ENCODE data around the gene ITGA1.

Gene ITGA1

GRCh38 chr5:52888363-52888762 lies 100.6 kb downstream of the ITGA1 start:
- H3K36me3 Mint-ChIP-seq (ENCODE audit: insufficient read depth) = no peaks in the 10 kb centered on the region
- H3K9me3 Mint-ChIP-seq = no peaks in the 10 kb centered on the region
- DNase-seq (ENCODE audit: low spot score in 2 of 2) = no peak

GRCh38 chr5:52892242-52892878 lies 104.6 kb downstream of the ITGA1 start:
- no peak overlapping the region for H3K27ac Mint-ChIP-seq (ENCODE audit: low read depth)
- no peak overlapping the region for H3K4me3 Mint-ChIP-seq
- H3K36me3 Mint-ChIP-seq (ENCODE audit: insufficient read depth) = no peaks in the 10 kb centered on the region
- H3K27me3 Mint-ChIP-seq = peaks cover 13% of the 10 kb centered on the region
- no peak for DNase-seq (ENCODE audit: low spot score in 2 of 2)
- H3K4me1 Mint-ChIP-seq = no peaks in the 10 kb centered on the region
- no peak for ATAC-seq (replicated peaks; ENCODE audit: extremely low read depth, poor library complexity, severe bottlenecking)
- no peaks in the 10 kb centered on the region for H3K9me3 Mint-ChIP-seq

More at GRCh38 chr5:52888363-52888762, 100.6 kb downstream of the ITGA1 start:
- H3K4me3 Mint-ChIP-seq = no peak overlapping the region
- no peak for ATAC-seq (replicated peaks; ENCODE audit: extremely low read depth, poor library complexity, severe bottlenecking)
- H3K27me3 Mint-ChIP-seq = no peaks in the 10 kb centered on the region
- no peak overlapping the region for H3K27ac Mint-ChIP-seq (ENCODE audit: low read depth)
- H3K4me1 Mint-ChIP-seq = no peaks in the 10 kb centered on the region

- Mint-ChIP-seq H3K27me3 (peaks cover 13% of the 10 kb centered on the region), H3K9me3 (no peaks in the 10 kb centered on the region), H3K27ac (ENCODE audit: low read depth) (no peak overlapping the region), H3K4me1 (no peaks in the 10 kb centered on the region), H3K4me3 (no peak overlapping the region), H3K36me3 (ENCODE audit: insufficient read depth) (no peaks in the 10 kb centered on the region)
- ATAC-seq (replicated peaks; ENCODE audit: extremely low read depth, poor library complexity, severe bottlenecking) (no peak), DNase-seq (ENCODE audit: low spot score in 2 of 2) (no peak)
These were observed 105.4 kb downstream of the ITGA1 start for GRCh38 chr5:52893105-52893504.

GRCh38 chr5:52893863-52894262 lies 106.1 kb downstream of the ITGA1 start:
- H3K4me1 Mint-ChIP-seq = no peaks in the 10 kb centered on the region
- no peak overlapping the region for H3K27ac Mint-ChIP-seq (ENCODE audit: low read depth)
- DNase-seq (ENCODE audit: low spot score in 2 of 2) (no peak), ATAC-seq (replicated peaks; ENCODE audit: extremely low read depth, poor library complexity, severe bottlenecking) (no peak)
- no peak overlapping the region for H3K4me3 Mint-ChIP-seq
- peaks cover 13% of the 10 kb centered on the region for H3K27me3 Mint-ChIP-seq
- no peaks in the 10 kb centered on the region for H3K36me3 Mint-ChIP-seq (ENCODE audit: insufficient read depth)
- H3K9me3 Mint-ChIP-seq = no peaks in the 10 kb centered on the region

- no peaks in the 10 kb centered on the region for H3K4me1 Mint-ChIP-seq
- no peak overlapping the region for H3K4me3 Mint-ChIP-seq
- no peaks in the 10 kb centered on the region for H3K36me3 Mint-ChIP-seq (ENCODE audit: insufficient read depth)
- no peaks in the 10 kb centered on the region for H3K9me3 Mint-ChIP-seq
- H3K27ac Mint-ChIP-seq (ENCODE audit: low read depth) = no peak overlapping the region
- no peak for ATAC-seq (replicated peaks; ENCODE audit: extremely low read depth, poor library complexity, severe bottlenecking)
- peaks cover 13% of the 10 kb centered on the region for H3K27me3 Mint-ChIP-seq
- no peak for DNase-seq (ENCODE audit: low spot score in 2 of 2)
These were observed 106.7 kb downstream of the ITGA1 start for GRCh38 chr5:52894451-52894850.

GRCh38 chr5:52895075-52895474 lies 107.4 kb downstream of the ITGA1 start:
- Mint-ChIP-seq H3K27me3 (peaks cover 13% of the 10 kb centered on the region), H3K27ac (ENCODE audit: low read depth) (no peak overlapping the region), H3K36me3 (ENCODE audit: insufficient read depth) (no peaks in the 10 kb centered on the region), H3K4me1 (no peaks in the 10 kb centered on the region), H3K4me3 (no peak overlapping the region), H3K9me3 (no peaks in the 10 kb centered on the region)
- ATAC-seq (replicated peaks; ENCODE audit: extremely low read depth, poor library complexity, severe bottlenecking) (no peak), DNase-seq (ENCODE audit: low spot score in 2 of 2) (no peak)

GRCh38 chr5:52895572-52896413 lies 108.1 kb downstream of the ITGA1 start:
- H3K9me3 Mint-ChIP-seq = no peaks in the 10 kb centered on the region
- no peak overlapping the region for H3K4me3 Mint-ChIP-seq
- ATAC-seq (replicated peaks; ENCODE audit: extremely low read depth, poor library complexity, severe bottlenecking) (no peak), DNase-seq (ENCODE audit: low spot score in 2 of 2) (no peak)
- no peaks in the 10 kb centered on the region for H3K4me1 Mint-ChIP-seq
- no peak overlapping the region for H3K27ac Mint-ChIP-seq (ENCODE audit: low read depth)
- no peaks in the 10 kb centered on the region for H3K36me3 Mint-ChIP-seq (ENCODE audit: insufficient read depth)
- peaks cover 13% of the 10 kb centered on the region for H3K27me3 Mint-ChIP-seq

GRCh38 chr5:52896534-52897237 lies 109.0 kb downstream of the ITGA1 start:
- DNase-seq (ENCODE audit: low spot score in 2 of 2) = no peak
- no peak for ATAC-seq (replicated peaks; ENCODE audit: extremely low read depth, poor library complexity, severe bottlenecking)
- Mint-ChIP-seq H3K36me3 (ENCODE audit: insufficient read depth) (no peaks in the 10 kb centered on the region), H3K4me1 (no peaks in the 10 kb centered on the region), H3K4me3 (no peak overlapping the region), H3K27ac (ENCODE audit: low read depth) (no peak overlapping the region), H3K27me3 (peaks cover 13% of the 10 kb centered on the region), H3K9me3 (no peaks in the 10 kb centered on the region)

GRCh38 chr5:52897238-52897614 lies 109.5 kb downstream of the ITGA1 start:
- ATAC-seq (replicated peaks; ENCODE audit: extremely low read depth, poor library complexity, severe bottlenecking) (no peak), DNase-seq (ENCODE audit: low spot score in 2 of 2) (no peak)
- H3K36me3 Mint-ChIP-seq (ENCODE audit: insufficient read depth) = no peaks in the 10 kb centered on the region
- H3K27ac Mint-ChIP-seq (ENCODE audit: low read depth) = no peak overlapping the region
- H3K4me1 Mint-ChIP-seq = no peaks in the 10 kb centered on the region
- H3K27me3 Mint-ChIP-seq = peaks cover 13% of the 10 kb centered on the region
- H3K9me3 Mint-ChIP-seq = no peaks in the 10 kb centered on the region
- H3K4me3 Mint-ChIP-seq = no peak overlapping the region

- H3K27me3 Mint-ChIP-seq = peaks cover 12% of the 10 kb centered on the region
- DNase-seq (ENCODE audit: low spot score in 2 of 2) = no peak
- no peak for ATAC-seq (replicated peaks; ENCODE audit: extremely low read depth, poor library complexity, severe bottlenecking)
- H3K4me1 Mint-ChIP-seq = no peaks in the 10 kb centered on the region
- H3K9me3 Mint-ChIP-seq = no peaks in the 10 kb centered on the region
- no peak overlapping the region for H3K4me3 Mint-ChIP-seq
- H3K36me3 Mint-ChIP-seq (ENCODE audit: insufficient read depth) = no peaks in the 10 kb centered on the region
- no peak overlapping the region for H3K27ac Mint-ChIP-seq (ENCODE audit: low read depth)
These were observed 111.4 kb downstream of the ITGA1 start for GRCh38 chr5:52898961-52899680.

- no peak for ATAC-seq (replicated peaks; ENCODE audit: extremely low read depth, poor library complexity, severe bottlenecking)
- Mint-ChIP-seq H3K9me3 (no peaks in the 10 kb centered on the region), H3K27me3 (no peaks in the 10 kb centered on the region), H3K4me1 (peaks cover 5% of the 10 kb centered on the region), H3K4me3 (no peak overlapping the region), H3K27ac (ENCODE audit: low read depth) (no peak overlapping the region), H3K36me3 (ENCODE audit: insufficient read depth) (no peaks in the 10 kb centered on the region)
- DNase-seq (ENCODE audit: low spot score in 2 of 2) = no peak
These were observed 115.4 kb downstream of the ITGA1 start for GRCh38 chr5:52903142-52903541.

GRCh38 chr5:52906343-52906742 lies 118.6 kb downstream of the ITGA1 start:
- Mint-ChIP-seq H3K27ac (ENCODE audit: low read depth) (no peak overlapping the region), H3K4me1 (peaks cover 5% of the 10 kb centered on the region), H3K9me3 (no peaks in the 10 kb centered on the region), H3K36me3 (ENCODE audit: insufficient read depth) (no peaks in the 10 kb centered on the region), H3K4me3 (no peak overlapping the region), H3K27me3 (no peaks in the 10 kb centered on the region)
- DNase-seq (ENCODE audit: low spot score in 2 of 2) (no peak), ATAC-seq (replicated peaks; ENCODE audit: extremely low read depth, poor library complexity, severe bottlenecking) (no peak)
